ENCODE results near the gene BPIFB2.
"Not testable (repeated sequence)": the region's sequence is repeated elsewhere in the genome, so short reads cannot be mapped to it uniquely, and the experiment has no call there.

The BPIFB2 gene

GRCh38 chr20:33042983-33043730, 35.7 kb downstream of the BPIFB2 start:
- DNase-seq (ENCODE audit: low read depth) = no peak

- DNase-seq (ENCODE audit: low read depth) = no peak
These were observed 36.3 kb downstream of the BPIFB2 start for GRCh38 chr20:33043731-33044181.

- not testable (repeated sequence) for DNase-seq (ENCODE audit: low read depth)
These were observed 37.7 kb downstream of the BPIFB2 start for GRCh38 chr20:33045129-33045721.

- no peak for DNase-seq (ENCODE audit: low read depth)
These were observed 38.9 kb downstream of the BPIFB2 start for GRCh38 chr20:33046412-33046811.

GRCh38 chr20:33051333-33051732, 43.8 kb downstream of the BPIFB2 start:
- DNase-seq (ENCODE audit: low read depth) = no peak

- no peak for DNase-seq (ENCODE audit: low read depth)
These were observed 46.0 kb downstream of the BPIFB2 start, which contains the start of gene BPIFB3 for GRCh38 chr20:33053291-33054106. BPIFB3 (plus strand) TSS chr20:33053903; CDS start chr20:33055436, 1,533 bp downstream.

GRCh38 chr20:33054381-33054780, 46.9 kb downstream of the BPIFB2 start:
- DNase-seq (ENCODE audit: low read depth) = no peak

GRCh38 chr20:33054791-33055190, 47.3 kb downstream of the BPIFB2 start:
- no peak for DNase-seq (ENCODE audit: low read depth)

- no peak for DNase-seq (ENCODE audit: low read depth)
These were observed 51.6 kb downstream of the BPIFB2 start for GRCh38 chr20:33059136-33059535.

- no peak for DNase-seq (ENCODE audit: low read depth)
These were observed 52.4 kb downstream of the BPIFB2 start for GRCh38 chr20:33059741-33060390.

- no peak for DNase-seq (ENCODE audit: low read depth)
These were observed 54.1 kb downstream of the BPIFB2 start for GRCh38 chr20:33061658-33062028.

GRCh38 chr20:33062105-33062824, 54.8 kb downstream of the BPIFB2 start:
- no peak for DNase-seq (ENCODE audit: low read depth)

- DNase-seq (ENCODE audit: low read depth) = no peak
These were observed 55.3 kb downstream of the BPIFB2 start for GRCh38 chr20:33062825-33063149.

GRCh38 chr20:33063271-33063670, 55.8 kb downstream of the BPIFB2 start:
- no peak for DNase-seq (ENCODE audit: low read depth)

- DNase-seq (ENCODE audit: low read depth) = no peak
These were observed 57.2 kb downstream of the BPIFB2 start for GRCh38 chr20:33064572-33065287.

- no peak for DNase-seq (ENCODE audit: low read depth)
These were observed 58.3 kb downstream of the BPIFB2 start for GRCh38 chr20:33065785-33066184.

GRCh38 chr20:33067806-33068205, 60.3 kb downstream of the BPIFB2 start:
- DNase-seq (ENCODE audit: low read depth) = no peak

- DNase-seq (ENCODE audit: low read depth) = no peak
These were observed 60.9 kb downstream of the BPIFB2 start for GRCh38 chr20:33068251-33068939.

- DNase-seq (ENCODE audit: low read depth) = no peak
These were observed 62.2 kb downstream of the BPIFB2 start for GRCh38 chr20:33069673-33070072.

Measured in HS-5 (cell line).